CD4-positive, alpha-beta T cell treated with Interleukin-4 for 4 hours (primary cell): ENCODE measurements around the gene TPCN2.

Source experiments
- DNase-seq: peaks from one replicate; pipeline ENCODE4 v3.0.0-alpha.2; 2020

TPCN2 gene

GRCh38 chr11:69115586-69116560 is 67.1 kb downstream of the TPCN2 start:
- no peak for DNase-seq

- no peak for DNase-seq
Measured at GRCh38 chr11:69116671-69117070, 67.9 kb downstream of the TPCN2 start.

DNA sequence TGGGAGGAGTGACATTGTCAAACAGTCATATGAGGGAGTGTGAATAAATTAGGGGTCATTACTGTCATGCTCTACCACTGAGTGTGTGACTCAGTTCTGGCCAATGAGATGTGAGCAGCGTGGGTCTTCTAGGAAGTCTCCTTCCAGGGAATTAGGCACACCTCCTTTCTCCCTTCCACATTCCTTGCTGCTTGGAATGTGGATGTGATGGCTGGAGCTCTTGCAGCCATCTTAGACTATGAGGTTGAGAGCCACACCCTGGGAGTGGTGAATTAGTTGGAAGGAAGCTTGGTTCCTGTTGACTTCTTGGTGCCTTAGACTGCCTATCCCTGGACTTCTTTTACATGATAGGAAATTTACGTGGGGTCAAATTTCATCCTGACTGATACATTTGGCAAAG is 70.5 kb downstream of the TPCN2 start:
- DNase-seq: no peak

DNA sequence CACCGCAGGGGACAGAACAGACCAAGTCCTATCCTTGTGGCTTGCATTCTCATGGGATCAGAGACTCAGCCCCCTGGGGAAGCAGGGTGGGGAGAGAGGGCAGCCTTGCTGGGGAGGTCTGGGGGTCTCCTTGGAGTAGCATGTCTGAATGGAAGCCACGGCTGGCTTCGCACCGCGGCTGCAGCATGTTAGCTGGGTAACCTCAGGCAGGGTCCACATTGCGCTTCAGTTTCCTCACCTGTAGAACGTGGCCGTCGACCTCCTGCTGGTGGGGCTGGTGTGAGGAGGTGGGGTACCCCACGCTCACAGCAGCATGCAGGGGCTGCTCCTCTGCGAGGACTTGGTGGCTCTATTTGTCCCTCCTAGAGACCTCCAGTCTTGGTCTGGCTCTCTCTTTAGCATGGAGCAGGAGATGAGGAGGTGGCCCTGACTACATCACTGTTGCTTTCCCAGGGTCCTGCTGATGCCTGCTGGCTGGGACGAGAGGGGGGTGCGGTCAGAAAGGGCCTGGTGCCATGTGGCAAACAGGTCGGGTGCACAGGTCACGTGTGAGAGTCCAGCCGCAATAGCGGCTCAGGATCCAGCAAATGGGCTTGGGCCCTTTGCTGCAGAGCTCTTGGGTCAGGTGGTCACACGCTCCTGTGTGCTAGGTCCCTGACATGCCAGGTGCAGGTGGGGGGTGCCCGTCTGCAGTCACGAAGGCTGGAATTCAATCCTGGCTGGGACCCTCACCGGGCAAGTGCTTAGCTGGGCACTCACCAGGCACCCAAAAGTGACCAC is 71.6 kb downstream of the TPCN2 start:
- DNase-seq: no peak

GRCh38 chr11:69121021-69121420 is 72.3 kb downstream of the TPCN2 start:
- no peak for DNase-seq

GRCh38 chr11:69121621-69122325 is 73.0 kb downstream of the TPCN2 start:
- no peak for DNase-seq

DNA sequence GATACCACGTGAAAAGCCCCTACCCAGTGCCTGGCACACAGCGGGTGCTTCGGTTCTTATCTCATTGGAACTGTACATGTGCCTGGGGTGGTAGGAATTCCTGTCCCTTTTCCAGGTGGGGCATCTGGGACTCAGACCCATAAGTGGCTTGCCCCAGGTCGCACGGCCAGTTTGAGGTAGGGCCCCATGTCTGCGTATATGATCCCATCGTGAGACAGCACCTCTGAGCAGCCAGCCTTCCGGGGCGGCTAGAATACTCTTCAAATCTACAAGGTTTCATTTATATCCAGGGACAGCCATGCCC is 73.5 kb downstream of the TPCN2 start:
- DNase-seq: no peak

DNA sequence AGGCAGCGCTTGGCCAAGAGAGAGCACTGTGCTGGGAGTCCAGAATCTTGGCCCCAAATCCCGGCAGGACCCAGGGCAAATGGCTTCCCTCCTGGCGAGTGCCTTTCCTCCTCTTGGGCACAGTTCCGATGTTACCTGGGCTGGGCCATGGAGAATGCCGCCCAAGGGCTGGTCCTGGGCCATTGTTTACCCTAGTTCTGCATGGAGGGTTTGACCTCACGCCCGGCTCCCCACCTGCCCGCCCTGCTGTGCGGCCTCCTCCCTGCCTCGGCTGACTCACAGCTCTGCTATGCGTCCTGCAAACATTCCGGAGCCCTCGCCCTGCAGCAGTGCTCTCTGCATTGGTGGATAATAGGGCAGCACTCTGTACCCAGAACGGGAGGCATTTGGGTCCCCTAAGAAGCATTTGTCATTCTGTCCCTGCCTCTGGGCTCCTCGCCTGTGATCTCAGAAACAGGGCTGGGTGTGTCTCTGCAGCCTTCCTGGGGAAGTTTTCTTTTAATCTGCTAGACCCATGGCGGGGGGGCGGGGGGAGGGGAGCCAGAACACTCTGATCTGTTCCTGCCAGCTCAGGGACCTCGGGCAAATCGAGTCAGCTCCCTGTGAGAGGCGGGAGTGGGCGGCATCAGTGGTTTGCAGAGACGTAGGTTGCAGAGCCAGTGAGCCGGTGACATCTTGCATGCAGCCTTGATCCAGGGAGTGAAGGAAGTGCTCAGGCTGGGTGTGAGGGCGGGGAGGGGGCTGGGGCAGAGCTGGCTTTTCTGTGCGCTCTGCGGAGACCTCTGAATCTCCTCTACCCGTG is 74.1 kb downstream of the TPCN2 start:
- peak; percentile 56 for DNase-seq

DNA sequence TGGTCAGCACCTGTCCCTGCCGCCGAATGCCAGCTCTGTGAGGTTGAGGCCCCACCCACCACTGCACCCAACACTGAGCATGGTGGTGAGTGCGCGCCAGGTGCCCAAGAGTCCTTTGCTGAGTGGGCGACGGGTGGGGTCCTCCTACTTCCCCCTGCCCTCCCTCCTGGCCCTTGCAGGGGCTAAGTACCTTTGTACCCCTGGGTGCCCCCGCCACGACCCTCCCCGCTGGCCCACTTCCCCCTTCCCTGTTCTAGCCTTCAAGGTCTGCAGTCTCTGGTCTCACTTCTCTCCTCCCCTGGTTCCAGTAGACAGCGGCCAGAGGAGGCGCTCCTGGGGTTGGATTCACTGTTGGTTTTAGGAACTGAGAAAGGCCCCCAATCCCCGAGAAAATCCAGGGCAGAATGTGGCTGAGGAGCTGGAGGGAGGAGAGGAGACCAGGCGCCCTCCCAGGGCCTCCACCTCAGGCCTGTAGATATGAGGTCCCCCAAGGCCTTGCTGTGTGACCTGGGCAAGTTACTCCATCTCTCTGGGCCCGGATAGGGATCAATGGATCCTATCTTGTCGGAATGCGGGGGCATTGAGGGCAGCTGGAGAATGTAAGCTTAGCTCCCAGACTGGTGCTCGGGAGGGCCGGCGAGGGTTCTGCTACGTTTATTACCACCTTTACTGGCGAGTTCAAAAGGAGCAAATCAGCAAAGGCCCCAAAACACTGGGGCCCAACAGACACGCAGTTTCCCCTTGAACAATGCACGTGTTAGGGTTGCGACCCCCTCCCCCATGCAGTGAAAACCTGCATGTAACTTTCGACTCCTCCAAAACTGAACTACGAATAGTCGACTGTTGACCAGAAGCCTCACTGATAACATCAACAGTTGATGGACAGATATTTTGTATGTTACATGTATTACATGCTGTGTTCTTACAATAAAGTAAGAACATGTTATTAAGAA is 75.1 kb downstream of the TPCN2 start:
- DNase-seq: no peak

DNA sequence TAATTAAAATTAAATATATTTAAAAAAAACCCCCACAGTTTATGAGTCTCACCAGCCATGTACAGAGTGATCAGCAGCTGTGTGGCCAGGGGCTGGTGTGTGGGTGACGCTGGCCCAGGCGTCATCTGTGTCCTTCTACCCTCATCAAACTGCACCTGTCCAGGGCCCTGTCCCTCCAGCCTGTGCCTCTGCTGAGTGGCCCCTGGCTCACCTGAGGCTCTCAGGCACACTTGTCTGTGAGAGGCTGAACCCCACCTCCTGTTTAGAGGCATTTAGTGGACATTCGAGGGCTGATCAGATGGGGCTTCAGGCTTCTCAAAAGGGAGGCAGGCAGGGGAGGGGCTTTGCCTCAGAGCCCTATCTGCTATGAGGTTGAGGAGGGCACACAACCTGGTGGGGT is 77.1 kb downstream of the TPCN2 start:
- no peak for DNase-seq

DNA sequence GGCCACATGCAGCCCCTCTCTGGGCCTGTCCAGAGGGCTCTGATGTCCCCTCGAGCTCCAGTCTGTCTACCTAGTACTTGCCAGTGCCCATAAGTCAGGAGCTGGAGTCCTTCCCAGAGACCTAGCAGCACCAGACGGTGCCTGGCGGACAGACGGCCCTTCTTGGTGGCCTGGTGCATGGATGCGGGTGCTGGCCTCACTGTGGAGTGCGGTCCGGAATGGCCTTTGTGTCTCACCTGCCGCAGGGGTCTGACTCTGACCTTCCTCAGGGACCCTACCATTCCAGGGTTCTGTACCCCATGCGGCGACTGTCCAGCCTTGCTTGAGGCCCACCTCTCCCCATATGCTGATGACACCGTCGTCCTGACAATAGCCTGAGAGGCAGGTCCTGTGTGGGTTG is 77.6 kb downstream of the TPCN2 start:
- DNase-seq: no peak

DNA sequence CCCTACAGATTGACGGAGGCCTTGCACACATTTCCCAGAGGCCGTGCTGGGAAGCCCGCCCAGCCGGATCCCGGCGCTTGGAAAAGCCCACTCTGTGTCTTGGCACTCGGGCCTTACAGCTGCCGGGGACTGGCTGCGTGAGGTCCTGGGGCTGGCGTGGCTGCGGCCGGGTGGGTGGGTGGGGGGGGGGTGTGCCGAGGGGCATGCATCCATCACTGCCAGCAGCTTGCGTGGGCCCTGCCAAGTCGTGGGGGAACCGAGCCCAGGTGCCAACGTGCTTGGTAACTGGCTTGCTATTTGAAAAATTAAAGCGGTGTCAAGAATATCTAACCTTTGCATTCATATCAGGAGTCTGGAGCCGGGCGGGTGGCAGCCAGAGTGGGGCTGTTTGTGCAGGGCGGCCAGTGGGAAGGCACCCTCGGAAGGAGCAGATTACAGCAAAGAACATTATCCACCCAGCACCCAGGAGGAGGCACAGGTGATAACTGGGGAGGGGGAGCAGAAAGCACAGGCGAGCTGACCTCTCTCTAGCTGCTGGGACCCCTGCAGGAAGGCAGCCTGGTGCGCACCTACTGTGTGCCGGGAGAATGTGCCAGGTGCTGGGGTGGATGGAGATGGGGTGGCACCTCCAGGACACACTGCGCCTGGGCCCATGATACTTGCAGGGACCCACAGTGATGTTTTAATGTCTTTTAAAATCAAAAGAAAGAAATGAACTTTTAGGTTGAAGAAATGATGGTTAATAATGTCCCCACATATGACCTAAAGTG is 78.5 kb downstream of the TPCN2 start:
- no peak for DNase-seq

GRCh38 chr11:69127884-69128283 is 79.2 kb downstream of the TPCN2 start:
- no peak for DNase-seq

GRCh38 chr11:69129053-69129452 is 80.3 kb downstream of the TPCN2 start:
- DNase-seq: no peak

- DNase-seq: no peak
Measured at GRCh38 chr11:69129647-69130046, 80.9 kb downstream of the TPCN2 start.

- DNase-seq: no peak
Measured at GRCh38 chr11:69130654-69131053, 81.9 kb downstream of the TPCN2 start.

GRCh38 chr11:69131121-69131566 is 82.4 kb downstream of the TPCN2 start:
- DNase-seq: no peak

- no peak for DNase-seq
Measured at GRCh38 chr11:69131644-69132300, 83.0 kb downstream of the TPCN2 start.

DNA sequence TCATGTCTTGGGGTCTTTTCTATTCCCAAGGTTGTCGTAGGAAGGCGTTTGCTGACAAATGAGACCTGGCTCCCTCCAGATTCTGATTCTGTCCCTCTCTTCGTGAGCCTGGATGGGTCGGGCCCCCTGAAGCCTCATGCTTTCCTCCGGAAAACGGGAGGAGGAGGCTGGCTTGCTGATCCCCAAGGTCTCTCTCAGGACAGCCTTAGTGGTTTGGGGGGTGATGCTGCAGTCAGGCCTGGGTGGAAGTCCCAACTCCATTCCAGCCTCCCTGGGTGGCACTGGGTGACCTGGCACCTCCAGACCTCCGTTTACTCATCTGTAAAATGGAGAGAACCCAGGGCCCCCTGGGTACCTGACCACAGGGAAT is 83.6 kb downstream of the TPCN2 start:
- DNase-seq: no peak

DNA sequence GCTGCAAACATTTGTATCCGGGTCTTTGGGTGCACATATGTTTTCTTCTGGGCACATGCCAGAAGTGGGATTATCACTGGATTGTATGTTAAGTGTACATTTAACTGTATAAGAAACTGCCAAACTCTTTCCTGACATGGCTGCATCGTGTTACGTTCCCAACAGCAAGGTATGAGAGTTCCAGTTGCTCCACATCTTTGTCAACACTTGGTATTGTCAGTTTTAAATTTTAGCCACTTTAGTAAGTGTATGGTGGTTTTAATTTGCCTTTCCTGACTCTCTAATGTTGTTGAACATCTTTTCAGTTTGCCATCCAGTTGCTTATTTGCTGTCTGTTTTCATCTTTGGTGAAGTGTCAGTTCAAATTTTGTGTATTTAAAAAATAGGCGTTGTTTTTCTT is 84.5 kb downstream of the TPCN2 start:
- no peak for DNase-seq
